ENCODE measurements around the gene PDPN.
"Not testable (repeated sequence)": the region's sequence is repeated elsewhere in the genome, so short reads cannot be mapped to it uniquely, and the experiment has no call there.

Gene PDPN

GRCh38 chr1:13583595-13583965 is at the start of gene PDPN:
PDPN (plus strand) TSS chr1:13583832; CDS start chr1:13584034, 202 bp downstream.
- DNase-seq: no peak

GRCh38 chr1:13535227-13535626 is 48.4 kb upstream of the PDPN start:
- no peak for DNase-seq

GRCh38 chr1:13536571-13536970 is 47.1 kb upstream of the PDPN start:
- DNase-seq: no peak

- no peak for DNase-seq
Observed at GRCh38 chr1:13538832-13539231, 44.8 kb upstream of the PDPN start.

- no peak for DNase-seq
Observed at GRCh38 chr1:13539683-13540082, 43.9 kb upstream of the PDPN start.

GRCh38 chr1:13540866-13541265 is 42.8 kb upstream of the PDPN start:
- no peak for DNase-seq

GRCh38 chr1:13541435-13542215 is 42.0 kb upstream of the PDPN start:
- DNase-seq: no peak

GRCh38 chr1:13543451-13544220 is 40.0 kb upstream of the PDPN start:
- no peak for DNase-seq

- no peak for DNase-seq
Observed at GRCh38 chr1:13544221-13544556, 39.4 kb upstream of the PDPN start.

- DNase-seq: no peak
Observed at GRCh38 chr1:13546791-13547190, 36.8 kb upstream of the PDPN start.

- no peak for DNase-seq
Observed at GRCh38 chr1:13548281-13548680, 35.4 kb upstream of the PDPN start.

- no peak for DNase-seq
Observed at GRCh38 chr1:13549021-13549420, 34.6 kb upstream of the PDPN start.

GRCh38 chr1:13549521-13549920 is 34.1 kb upstream of the PDPN start:
- no peak for DNase-seq

- DNase-seq: no peak
Observed at GRCh38 chr1:13550663-13551062, 33.0 kb upstream of the PDPN start.

- no peak for DNase-seq
Observed at GRCh38 chr1:13554798-13555197, 28.8 kb upstream of the PDPN start.

GRCh38 chr1:13556224-13556764 is 27.3 kb upstream of the PDPN start:
- no peak for DNase-seq

- no peak for DNase-seq
Observed at GRCh38 chr1:13560541-13560940, 23.1 kb upstream of the PDPN start.

GRCh38 chr1:13562981-13563380 is 20.7 kb upstream of the PDPN start:
- DNase-seq: not testable (repeated sequence)

GRCh38 chr1:13564073-13564472 is 19.6 kb upstream of the PDPN start:
- no peak for DNase-seq

- not testable (repeated sequence) for DNase-seq
Observed at GRCh38 chr1:13570435-13570834, 13.2 kb upstream of the PDPN start.

GRCh38 chr1:13570924-13571323 is 12.7 kb upstream of the PDPN start:
- no peak for DNase-seq

- no peak for DNase-seq
Observed at GRCh38 chr1:13573586-13573985, 10.0 kb upstream of the PDPN start.

GRCh38 chr1:13576926-13577325 is 6.7 kb upstream of the PDPN start:
- no peak for DNase-seq

GRCh38 chr1:13577846-13578245 is 5.8 kb upstream of the PDPN start:
- no peak for DNase-seq

Data from activated CD4-positive, alpha-beta T cell treated with anti-CD3 and anti-CD28 coated beads, Interleukin-2, amount 50 U/mL, for 48 hours (primary cell).